KMS-11 (cell line): ENCODE measurements around the gene ACOXL.

Source experiments
- H2AFZ ChIP-seq: fragments of 200-600 bp; sonication (generic); 2 replicates; pipeline ENCODE4 v1.6.1; 2016; ENCODE audit warnings: antibody characterized with exemption, mixed run types, low read depth
- H3K27ac ChIP-seq: fragments of 200-600 bp; sonication (generic); 2 replicates; pipeline ENCODE4 v1.6.1; 2016; ENCODE audit warnings: mild to moderate bottlenecking, mixed run types
- H3K27me3 ChIP-seq: fragments of 200-600 bp; sonication (generic); 2 replicates; pipeline ENCODE4 v1.6.1; 2017; ENCODE audit warnings: mild to moderate bottlenecking, low read depth, mixed run types, moderate library complexity; ENCODE audit not compliant: insufficient read depth
- H3K36me3 ChIP-seq: fragments of 200-600 bp; sonication (generic); 2 replicates; pipeline ENCODE4 v1.6.1; 2017; ENCODE audit warnings: mild to moderate bottlenecking, mixed run types; ENCODE audit not compliant: insufficient read depth
- H3K4me1 ChIP-seq: fragments of 200-600 bp; sonication (generic); 2 replicates; pipeline ENCODE4 v1.6.1; 2016; ENCODE audit warnings: mild to moderate bottlenecking, low read depth, mixed run types; ENCODE audit not compliant: poor library complexity, severe bottlenecking
- H3K4me2 ChIP-seq: fragments of 200-600 bp; sonication (generic); 2 replicates; pipeline ENCODE4 v1.7.0; 2016; ENCODE audit warnings: mild to moderate bottlenecking, mixed run types
- H3K4me3 ChIP-seq: fragments of 200-600 bp; sonication (generic); IDR thresholded peaks from 2 replicates; pipeline ENCODE4 v1.6.1; 2017; ENCODE audit warnings: low read depth, low read length, mixed read lengths; ENCODE audit not compliant: insufficient read depth
- H3K79me2 ChIP-seq: fragments of 200-600 bp; sonication (generic); 2 replicates; pipeline ENCODE4 v1.6.1; 2016; ENCODE audit warnings: low read depth, mixed run types; ENCODE audit not compliant: insufficient read depth
- H3K9ac ChIP-seq: fragments of 200-600 bp; sonication (generic); 2 replicates; pipeline ENCODE4 v1.6.1; 2016; ENCODE audit warnings: mild to moderate bottlenecking, mixed run types
- H4K20me1 ChIP-seq: fragments of 200-600 bp; sonication (generic); 2 replicates; pipeline ENCODE4 v1.6.1; 2016; ENCODE audit warnings: mild to moderate bottlenecking, mixed run types; ENCODE audit not compliant: insufficient read depth
- TF ChIP-seq, protein P1 (sequence below): fragments of 200-600 bp; sonication (generic); conservative IDR thresholded peaks from 2 replicates; pipeline ENCODE4 v1.6.1; 2017; ENCODE audit warnings: low read depth, mild to moderate bottlenecking, antibody characterized with exemption, low read length, moderate library complexity, mixed read lengths

The ACOXL gene

DNA sequence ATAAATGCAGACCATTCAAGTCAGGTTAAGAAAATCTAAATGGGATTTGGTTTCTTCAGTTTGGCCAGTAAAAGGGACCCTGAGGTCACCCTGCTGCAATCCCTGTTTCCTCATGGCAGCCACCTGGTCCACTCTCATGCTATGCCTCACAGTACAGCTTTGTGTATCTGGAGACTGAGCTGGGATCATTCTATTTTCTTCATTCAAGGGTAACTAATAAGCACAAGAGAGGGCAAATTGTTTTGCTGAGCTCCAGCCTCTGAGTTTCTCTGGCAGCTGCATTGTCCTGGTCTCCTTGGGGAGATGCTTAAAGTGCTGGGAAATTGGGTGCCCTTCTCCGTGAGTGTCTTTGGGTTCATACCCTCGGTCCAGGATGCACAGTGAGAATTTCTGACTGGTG is 369.8 kb downstream of the ACOXL start:
- Histone ChIP-seq H3K36me3 (no peaks in the 10 kb centered on the region), H4K20me1 (no peaks in the 10 kb centered on the region), H3K79me2 (no peaks in the 10 kb centered on the region), H3K4me2 (no peak overlapping the region), H2AFZ (no peak overlapping the region), H3K4me1 (peaks cover 44% of the 10 kb centered on the region), H3K4me3 (no peak overlapping the region), H3K27me3 (no peaks in the 10 kb centered on the region), H3K9ac (no peak overlapping the region), H3K27ac (peak overlapping the region; percentile 88; the same call in 1 of the 2 replicates)
- TF ChIP-seq, protein P1, sequence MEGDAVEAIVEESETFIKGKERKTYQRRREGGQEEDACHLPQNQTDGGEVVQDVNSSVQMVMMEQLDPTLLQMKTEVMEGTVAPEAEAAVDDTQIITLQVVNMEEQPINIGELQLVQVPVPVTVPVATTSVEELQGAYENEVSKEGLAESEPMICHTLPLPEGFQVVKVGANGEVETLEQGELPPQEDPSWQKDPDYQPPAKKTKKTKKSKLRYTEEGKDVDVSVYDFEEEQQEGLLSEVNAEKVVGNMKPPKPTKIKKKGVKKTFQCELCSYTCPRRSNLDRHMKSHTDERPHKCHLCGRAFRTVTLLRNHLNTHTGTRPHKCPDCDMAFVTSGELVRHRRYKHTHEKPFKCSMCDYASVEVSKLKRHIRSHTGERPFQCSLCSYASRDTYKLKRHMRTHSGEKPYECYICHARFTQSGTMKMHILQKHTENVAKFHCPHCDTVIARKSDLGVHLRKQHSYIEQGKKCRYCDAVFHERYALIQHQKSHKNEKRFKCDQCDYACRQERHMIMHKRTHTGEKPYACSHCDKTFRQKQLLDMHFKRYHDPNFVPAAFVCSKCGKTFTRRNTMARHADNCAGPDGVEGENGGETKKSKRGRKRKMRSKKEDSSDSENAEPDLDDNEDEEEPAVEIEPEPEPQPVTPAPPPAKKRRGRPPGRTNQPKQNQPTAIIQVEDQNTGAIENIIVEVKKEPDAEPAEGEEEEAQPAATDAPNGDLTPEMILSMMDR: no peak

DNA sequence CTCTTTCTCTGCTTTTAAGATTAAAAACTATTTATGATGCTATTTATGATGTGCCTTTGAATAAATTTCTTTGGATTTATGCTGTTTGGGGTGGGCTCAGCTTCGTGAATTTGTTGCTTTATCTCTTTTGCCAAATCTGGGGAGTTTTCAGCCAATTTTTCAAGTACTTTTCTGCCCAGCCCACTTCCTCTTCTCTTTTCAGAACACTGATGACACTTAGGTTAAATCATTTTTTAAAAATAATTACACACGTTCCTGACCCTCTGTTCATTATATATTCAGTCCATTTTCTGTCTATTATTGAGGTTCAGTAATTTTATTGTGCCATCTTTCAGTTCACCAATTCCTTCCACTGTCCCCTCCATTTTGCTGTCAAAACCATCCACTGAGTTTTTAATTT is 373.6 kb downstream of the ACOXL start:
- no peaks in the 10 kb centered on the region for H3K27me3 ChIP-seq
- H2AFZ ChIP-seq: no peak overlapping the region
- no peak overlapping the region for H3K9ac ChIP-seq
- no peak overlapping the region for H3K4me3 ChIP-seq
- TF ChIP-seq, protein P1: no peak
- no peak overlapping the region for H3K4me2 ChIP-seq
- H3K4me1 ChIP-seq: peaks cover 19% of the 10 kb centered on the region
- H3K27ac ChIP-seq: no peak overlapping the region
- H3K36me3 ChIP-seq: no peaks in the 10 kb centered on the region
- no peaks in the 10 kb centered on the region for H4K20me1 ChIP-seq
- no peaks in the 10 kb centered on the region for H3K79me2 ChIP-seq

DNA sequence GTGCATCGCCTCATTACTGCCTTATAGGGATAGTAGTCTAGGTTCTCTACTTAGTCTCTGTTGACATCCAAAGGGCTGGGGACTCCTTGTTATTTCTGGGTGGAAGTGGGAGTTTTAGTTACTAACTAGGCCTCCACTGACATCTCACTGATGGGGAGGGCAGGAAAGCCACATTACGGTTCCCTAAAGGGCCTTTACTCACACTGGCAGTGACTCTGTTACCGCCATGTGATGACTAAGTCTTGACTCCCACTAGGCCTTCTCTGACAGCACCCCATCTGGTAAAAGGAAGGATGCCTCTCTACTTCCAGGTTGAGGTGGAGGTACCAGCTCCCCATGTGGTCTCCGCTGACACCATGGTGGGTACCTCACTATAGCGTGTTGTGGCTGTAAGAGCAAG is 374.3 kb downstream of the ACOXL start:
- H3K4me3 ChIP-seq: no peak overlapping the region
- no peak overlapping the region for H3K4me2 ChIP-seq
- H3K79me2 ChIP-seq: no peaks in the 10 kb centered on the region
- no peaks in the 10 kb centered on the region for H3K36me3 ChIP-seq
- no peak overlapping the region for H2AFZ ChIP-seq
- no peaks in the 10 kb centered on the region for H3K27me3 ChIP-seq
- no peak overlapping the region for H3K27ac ChIP-seq
- H3K9ac ChIP-seq: no peak overlapping the region
- peaks cover 11% of the 10 kb centered on the region for H3K4me1 ChIP-seq
- TF ChIP-seq, protein P1: no peak
- H4K20me1 ChIP-seq: no peaks in the 10 kb centered on the region

GRCh38 chr2:111108745-111109271 is 376.4 kb downstream of the ACOXL start:
- Histone ChIP-seq H3K4me3 (no peak overlapping the region), H3K27me3 (no peaks in the 10 kb centered on the region), H2AFZ (no peak overlapping the region), H3K4me2 (no peak overlapping the region), H3K4me1 (no peaks in the 10 kb centered on the region), H4K20me1 (no peaks in the 10 kb centered on the region), H3K9ac (no peak overlapping the region), H3K36me3 (no peaks in the 10 kb centered on the region), H3K27ac (no peak overlapping the region), H3K79me2 (no peaks in the 10 kb centered on the region)
- TF ChIP-seq, protein P1: no peak
